Measurements from ENCODE around the gene ZBTB48. TPM values are rescaled to one million over a fixed set of nuclear protein-coding genes. Genes with fewer than 3 reads are reported as not detected.

Gene ZBTB48
- total and polyA plus RNA-seq, 2 donors (not counting 1 experiment from before 2014, with no cell fraction given), result 5.7 to 16.0 TPM

- no peak for TF ChIP-seq EZH2 (IDR thresholded peaks at IDR 0.05; ENCODE audit: low read length, missing control alignments)
- no peak for TF ChIP-seq CTCF (conservative IDR thresholded peaks at IDR 0.05 in 1 of 2, IDR thresholded peaks at IDR 0.05 in 1 of 2; ENCODE audit: low read depth in 1 of 2, low read length in 2 of 2)
Measured at GRCh38 chr1:6592865-6593593, 13.2 kb downstream of the ZBTB48 start.

GRCh38 chr1:6593810-6594209 is 14.0 kb downstream of the ZBTB48 start:
- DNase-seq (ENCODE audit: low read depth in 2 of 2), result no peak
- TF ChIP-seq CTCF (conservative IDR thresholded peaks at IDR 0.05 in 1 of 2, IDR thresholded peaks at IDR 0.05 in 1 of 2; ENCODE audit: low read depth in 1 of 2, low read length in 2 of 2), result no peak
- TF ChIP-seq EZH2 (IDR thresholded peaks at IDR 0.05; ENCODE audit: low read length, missing control alignments), result no peak
- no peak overlapping the region for H3K27ac ChIP-seq (ENCODE audit: insufficient read depth, low read length)
- no peaks in the 10 kb centered on the region for H3K9me3 ChIP-seq (ENCODE audit: control insufficient read depth, insufficient read depth, low read depth, low read length)
- H2AFZ ChIP-seq (ENCODE audit: low read length), result no peak overlapping the region
- no peak overlapping the region for H3K9ac ChIP-seq (ENCODE audit: insufficient read depth, low read length)
- no peak overlapping the region for H3K4me3 ChIP-seq (replicated peaks in 1 of 4; ENCODE audit: control extremely low read depth in 1 of 4, insufficient read depth in 1 of 4, low read depth in 3 of 4, low read length in 4 of 4)
- H3K79me2 ChIP-seq (ENCODE audit: control insufficient read depth, insufficient read depth, low read length), result peaks cover 42% of the 10 kb centered on the region
- peaks cover 35% of the 10 kb centered on the region for H3K36me3 ChIP-seq (ENCODE audit: control insufficient read depth, insufficient read depth, low read length)
- no peak overlapping the region for H3K4me2 ChIP-seq (ENCODE audit: extremely low read depth, insufficient read depth, low read length)
- H4K20me1 ChIP-seq (ENCODE audit: control insufficient read depth, extremely low read depth, insufficient read depth, low read length), result no peaks in the 10 kb centered on the region
- no peaks in the 10 kb centered on the region for H3K4me1 ChIP-seq (ENCODE audit: control insufficient read depth, extremely low read depth, insufficient read depth, low read length)
- H3K27me3 ChIP-seq (ENCODE audit: control insufficient read depth, insufficient read depth, low read length), result no peaks in the 10 kb centered on the region

More at GRCh38 chr1:6592865-6593593, 13.2 kb downstream of the ZBTB48 start:
- no peak overlapping the region for H3K4me2 ChIP-seq (ENCODE audit: extremely low read depth, insufficient read depth, low read length)
- no peak for DNase-seq (ENCODE audit: low read depth in 2 of 2)
- no peak overlapping the region for H3K9ac ChIP-seq (ENCODE audit: insufficient read depth, low read length)
- no peaks in the 10 kb centered on the region for H3K4me1 ChIP-seq (ENCODE audit: control insufficient read depth, extremely low read depth, insufficient read depth, low read length)
- no peaks in the 10 kb centered on the region for H3K27me3 ChIP-seq (ENCODE audit: control insufficient read depth, insufficient read depth, low read length)
- no peak overlapping the region for H3K27ac ChIP-seq (ENCODE audit: insufficient read depth, low read length)
- no peak overlapping the region for H2AFZ ChIP-seq (ENCODE audit: low read length)
- H3K36me3 ChIP-seq (ENCODE audit: control insufficient read depth, insufficient read depth, low read length), result peaks cover 36% of the 10 kb centered on the region
- peaks cover 39% of the 10 kb centered on the region for H3K79me2 ChIP-seq (ENCODE audit: control insufficient read depth, insufficient read depth, low read length)
- H3K9me3 ChIP-seq (ENCODE audit: control insufficient read depth, insufficient read depth, low read depth, low read length), result no peaks in the 10 kb centered on the region
- no peak overlapping the region for H3K4me3 ChIP-seq (replicated peaks in 1 of 4; ENCODE audit: control extremely low read depth in 1 of 4, insufficient read depth in 1 of 4, low read depth in 3 of 4, low read length in 4 of 4)
- H4K20me1 ChIP-seq (ENCODE audit: control insufficient read depth, extremely low read depth, insufficient read depth, low read length), result no peaks in the 10 kb centered on the region

GRCh38 chr1:6594977-6595740 is 15.4 kb downstream of the ZBTB48 start:
- peaks cover 55% of the 10 kb centered on the region for H3K79me2 ChIP-seq (ENCODE audit: control insufficient read depth, insufficient read depth, low read length)
- DNase-seq (ENCODE audit: low read depth in 2 of 2), result no peak
- no peaks in the 10 kb centered on the region for H3K9me3 ChIP-seq (ENCODE audit: control insufficient read depth, insufficient read depth, low read depth, low read length)
- H2AFZ ChIP-seq (ENCODE audit: low read length), result no peak overlapping the region
- H3K27me3 ChIP-seq (ENCODE audit: control insufficient read depth, insufficient read depth, low read length), result no peaks in the 10 kb centered on the region
- H3K4me2 ChIP-seq (ENCODE audit: extremely low read depth, insufficient read depth, low read length), result no peak overlapping the region
- no peak overlapping the region for H3K27ac ChIP-seq (ENCODE audit: insufficient read depth, low read length)
- no peaks in the 10 kb centered on the region for H4K20me1 ChIP-seq (ENCODE audit: control insufficient read depth, extremely low read depth, insufficient read depth, low read length)
- no peak overlapping the region for H3K4me3 ChIP-seq (replicated peaks in 1 of 4; ENCODE audit: control extremely low read depth in 1 of 4, insufficient read depth in 1 of 4, low read depth in 3 of 4, low read length in 4 of 4)
- H3K9ac ChIP-seq (ENCODE audit: insufficient read depth, low read length), result no peak overlapping the region
- no peak for TF ChIP-seq CTCF (conservative IDR thresholded peaks at IDR 0.05 in 1 of 2, IDR thresholded peaks at IDR 0.05 in 1 of 2; ENCODE audit: low read depth in 1 of 2, low read length in 2 of 2)
- no peak for TF ChIP-seq EZH2 (IDR thresholded peaks at IDR 0.05; ENCODE audit: low read length, missing control alignments)
- no peaks in the 10 kb centered on the region for H3K4me1 ChIP-seq (ENCODE audit: control insufficient read depth, extremely low read depth, insufficient read depth, low read length)
- peaks cover 42% of the 10 kb centered on the region for H3K36me3 ChIP-seq (ENCODE audit: control insufficient read depth, insufficient read depth, low read length)

Measured in fibroblast of lung (primary cell).